Measurements from ENCODE around the gene DBX1. TPM values are rescaled to one million over a fixed set of nuclear protein-coding genes. Genes with fewer than 3 reads are reported as not detected.

Gene DBX1
- total and polyA plus RNA-seq, 4 donors: not detected

DNA sequence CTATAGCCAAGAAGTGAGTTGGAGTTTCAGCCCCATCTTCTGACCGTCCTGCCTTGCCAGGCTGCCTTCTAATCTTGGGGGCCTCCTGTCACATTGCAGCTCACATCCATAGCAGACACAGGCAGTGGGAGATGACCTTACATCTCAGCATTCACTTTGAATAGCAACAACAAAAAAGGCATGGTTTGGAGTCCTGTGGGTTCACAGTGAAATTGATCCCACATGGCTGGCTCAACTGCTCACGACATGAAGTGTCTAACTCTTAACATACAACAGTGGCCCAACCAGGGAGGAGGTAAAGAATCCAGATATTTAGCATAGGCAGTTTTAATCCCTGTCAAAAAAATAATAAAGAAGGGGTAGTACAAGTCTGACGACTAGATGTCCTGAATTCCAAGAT is 38.1 kb downstream of the DBX1 start:
- TF ChIP-seq GABPA (IDR thresholded peaks at IDR 0.05 in 1 of 2, conservative IDR thresholded peaks at IDR 0.05 in 1 of 2) (no peak), JUND (IDR thresholded peaks at IDR 0.05) (no peak), RXRA (IDR thresholded peaks at IDR 0.05) (no peak), RAD21 (IDR thresholded peaks at IDR 0.05) (no peak), TAF1 (conservative IDR thresholded peaks at IDR 0.05) (no peak), YY1 (IDR thresholded peaks at IDR 0.05) (no peak), FOXA2 (IDR thresholded peaks at IDR 0.05) (no peak), EGR1 (IDR thresholded peaks at IDR 0.05; ENCODE audit: low read depth in 2 of 2) (no peak), FOXA1 (IDR thresholded peaks at IDR 0.05) (no peak), HNF4G (IDR thresholded peaks at IDR 0.05) (no peak), NR2F2 (IDR thresholded peaks at IDR 0.05) (no peak)
- TF ChIP-seq, protein P1, sequence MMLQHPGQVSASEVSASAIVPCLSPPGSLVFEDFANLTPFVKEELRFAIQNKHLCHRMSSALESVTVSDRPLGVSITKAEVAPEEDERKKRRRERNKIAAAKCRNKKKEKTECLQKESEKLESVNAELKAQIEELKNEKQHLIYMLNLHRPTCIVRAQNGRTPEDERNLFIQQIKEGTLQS (IDR thresholded peaks at IDR 0.05): no peak
- TF ChIP-seq, protein P2, sequence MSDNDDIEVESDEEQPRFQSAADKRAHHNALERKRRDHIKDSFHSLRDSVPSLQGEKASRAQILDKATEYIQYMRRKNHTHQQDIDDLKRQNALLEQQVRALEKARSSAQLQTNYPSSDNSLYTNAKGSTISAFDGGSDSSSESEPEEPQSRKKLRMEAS (IDR thresholded peaks at IDR 0.05): no peak
- TF ChIP-seq, protein P3, sequence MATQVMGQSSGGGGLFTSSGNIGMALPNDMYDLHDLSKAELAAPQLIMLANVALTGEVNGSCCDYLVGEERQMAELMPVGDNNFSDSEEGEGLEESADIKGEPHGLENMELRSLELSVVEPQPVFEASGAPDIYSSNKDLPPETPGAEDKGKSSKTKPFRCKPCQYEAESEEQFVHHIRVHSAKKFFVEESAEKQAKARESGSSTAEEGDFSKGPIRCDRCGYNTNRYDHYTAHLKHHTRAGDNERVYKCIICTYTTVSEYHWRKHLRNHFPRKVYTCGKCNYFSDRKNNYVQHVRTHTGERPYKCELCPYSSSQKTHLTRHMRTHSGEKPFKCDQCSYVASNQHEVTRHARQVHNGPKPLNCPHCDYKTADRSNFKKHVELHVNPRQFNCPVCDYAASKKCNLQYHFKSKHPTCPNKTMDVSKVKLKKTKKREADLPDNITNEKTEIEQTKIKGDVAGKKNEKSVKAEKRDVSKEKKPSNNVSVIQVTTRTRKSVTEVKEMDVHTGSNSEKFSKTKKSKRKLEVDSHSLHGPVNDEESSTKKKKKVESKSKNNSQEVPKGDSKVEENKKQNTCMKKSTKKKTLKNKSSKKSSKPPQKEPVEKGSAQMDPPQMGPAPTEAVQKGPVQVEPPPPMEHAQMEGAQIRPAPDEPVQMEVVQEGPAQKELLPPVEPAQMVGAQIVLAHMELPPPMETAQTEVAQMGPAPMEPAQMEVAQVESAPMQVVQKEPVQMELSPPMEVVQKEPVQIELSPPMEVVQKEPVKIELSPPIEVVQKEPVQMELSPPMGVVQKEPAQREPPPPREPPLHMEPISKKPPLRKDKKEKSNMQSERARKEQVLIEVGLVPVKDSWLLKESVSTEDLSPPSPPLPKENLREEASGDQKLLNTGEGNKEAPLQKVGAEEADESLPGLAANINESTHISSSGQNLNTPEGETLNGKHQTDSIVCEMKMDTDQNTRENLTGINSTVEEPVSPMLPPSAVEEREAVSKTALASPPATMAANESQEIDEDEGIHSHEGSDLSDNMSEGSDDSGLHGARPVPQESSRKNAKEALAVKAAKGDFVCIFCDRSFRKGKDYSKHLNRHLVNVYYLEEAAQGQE (IDR thresholded peaks at IDR 0.05): no peak
- TF ChIP-seq, protein P4, sequence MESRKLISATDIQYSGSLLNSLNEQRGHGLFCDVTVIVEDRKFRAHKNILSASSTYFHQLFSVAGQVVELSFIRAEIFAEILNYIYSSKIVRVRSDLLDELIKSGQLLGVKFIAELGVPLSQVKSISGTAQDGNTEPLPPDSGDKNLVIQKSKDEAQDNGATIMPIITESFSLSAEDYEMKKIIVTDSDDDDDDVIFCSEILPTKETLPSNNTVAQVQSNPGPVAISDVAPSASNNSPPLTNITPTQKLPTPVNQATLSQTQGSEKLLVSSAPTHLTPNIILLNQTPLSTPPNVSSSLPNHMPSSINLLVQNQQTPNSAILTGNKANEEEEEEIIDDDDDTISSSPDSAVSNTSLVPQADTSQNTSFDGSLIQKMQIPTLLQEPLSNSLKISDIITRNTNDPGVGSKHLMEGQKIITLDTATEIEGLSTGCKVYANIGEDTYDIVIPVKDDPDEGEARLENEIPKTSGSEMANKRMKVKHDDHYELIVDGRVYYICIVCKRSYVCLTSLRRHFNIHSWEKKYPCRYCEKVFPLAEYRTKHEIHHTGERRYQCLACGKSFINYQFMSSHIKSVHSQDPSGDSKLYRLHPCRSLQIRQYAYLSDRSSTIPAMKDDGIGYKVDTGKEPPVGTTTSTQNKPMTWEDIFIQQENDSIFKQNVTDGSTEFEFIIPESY (IDR thresholded peaks at IDR 0.05): no peak
- Histone ChIP-seq H3K27me3 (ENCODE audit: control insufficient read depth in 4 of 4, insufficient read depth in 4 of 4, low read length in 3 of 4) (no peaks in the 10 kb centered on the region), H3K4me3 (ENCODE audit: low read depth in 1 of 3, low read length in 3 of 3) (no peak overlapping the region), H3K9me3 (ENCODE audit: control insufficient read depth in 4 of 4, low read length in 3 of 4) (no peaks in the 10 kb centered on the region), H3K27ac (ENCODE audit: low read depth in 1 of 2, low read length in 2 of 2) (no peak overlapping the region), H3K9ac (ENCODE audit: low read depth in 1 of 2, low read length in 2 of 2) (no peak overlapping the region), H3K36me3 (ENCODE audit: control insufficient read depth in 4 of 4, insufficient read depth in 3 of 4, low read depth in 1 of 4, low read length in 3 of 4) (peaks cover 2 to 30% (median 23%) of the 10 kb centered on the region in 4 donors), H3K4me1 (ENCODE audit: control insufficient read depth in 4 of 4, insufficient read depth in 4 of 4, low read length in 3 of 4) (no peaks in the 10 kb centered on the region)
- DNase-seq (ENCODE audit: low spot score): no peak
- WGBS: 88% methylated on average over 3 of the region's 3 CpGs

DNA sequence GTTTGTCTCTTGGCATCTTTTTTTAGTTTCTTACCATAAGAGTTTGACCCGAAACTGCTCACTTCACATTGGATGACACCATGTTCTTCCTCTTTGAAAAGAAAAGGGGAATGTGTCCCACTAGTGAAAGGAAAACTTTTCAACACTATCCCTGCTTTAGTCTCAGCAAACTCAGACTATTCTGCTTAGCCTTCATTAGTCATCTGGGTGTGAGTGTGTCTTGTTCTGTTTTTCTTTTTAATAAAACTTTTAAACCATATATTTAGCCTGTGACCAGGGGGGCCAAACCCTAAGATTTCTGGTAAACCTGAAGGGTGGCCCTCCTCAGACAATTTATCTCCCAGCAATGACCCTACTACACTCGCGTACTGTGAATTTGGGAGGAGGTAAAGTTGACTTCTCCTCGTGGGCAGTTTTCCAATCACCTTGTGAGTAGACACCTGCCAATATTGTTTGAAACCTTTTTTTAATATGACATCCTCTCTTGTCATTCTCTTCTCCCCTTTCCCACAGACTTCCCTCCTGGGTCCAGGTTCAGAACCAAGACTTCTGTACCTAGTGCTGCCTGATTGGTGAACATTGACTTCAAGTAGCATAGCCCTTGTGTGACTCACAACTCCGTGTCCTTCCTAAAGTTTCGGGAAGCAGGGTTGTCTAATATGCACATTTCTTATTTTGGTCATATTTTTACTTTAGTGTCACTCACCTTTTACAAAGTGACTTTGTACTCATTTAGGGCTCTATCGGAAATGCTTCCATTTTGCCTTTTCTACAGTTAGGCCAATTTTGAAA is 39.9 kb downstream of the DBX1 start:
- no peak for DNase-seq (ENCODE audit: low spot score)
- Histone ChIP-seq H3K27me3 (ENCODE audit: control insufficient read depth in 4 of 4, insufficient read depth in 4 of 4, low read length in 3 of 4) (no peaks in the 10 kb centered on the region), H3K27ac (ENCODE audit: low read depth in 1 of 2, low read length in 2 of 2) (no peak overlapping the region), H3K9ac (ENCODE audit: low read depth in 1 of 2, low read length in 2 of 2) (no peak overlapping the region), H3K9me3 (ENCODE audit: control insufficient read depth in 4 of 4, low read length in 3 of 4) (no peaks in the 10 kb centered on the region), H3K4me1 (ENCODE audit: control insufficient read depth in 4 of 4, insufficient read depth in 4 of 4, low read length in 3 of 4) (no peaks in the 10 kb centered on the region), H3K4me3 (ENCODE audit: low read depth in 1 of 3, low read length in 3 of 3) (no peak overlapping the region), H3K36me3 (ENCODE audit: control insufficient read depth in 4 of 4, insufficient read depth in 3 of 4, low read depth in 1 of 4, low read length in 3 of 4) (peaks cover 2 to 35% (median 30%) of the 10 kb centered on the region in 4 donors)
- TF ChIP-seq RAD21 (IDR thresholded peaks at IDR 0.05) (no peak), EGR1 (IDR thresholded peaks at IDR 0.05; ENCODE audit: low read depth in 2 of 2) (no peak), HNF4A (conservative IDR thresholded peaks at IDR 0.05) (no peak), YY1 (IDR thresholded peaks at IDR 0.05) (no peak)
- TF ChIP-seq, protein P2 (IDR thresholded peaks at IDR 0.05): no peak
- TF ChIP-seq, protein P3 (IDR thresholded peaks at IDR 0.05): no peak
- WGBS: 96% methylated on average over 7 of the region's 7 CpGs
